ENCODE data around the gene ANKMY2.
A peak's percentile ranks its signal among the peaks of the same experiment; 100 is the strongest.
"Not testable (repeated sequence)": the region's sequence is repeated elsewhere in the genome, so short reads cannot be mapped to it uniquely, and the experiment has no call there.

The ANKMY2 gene

DNA sequence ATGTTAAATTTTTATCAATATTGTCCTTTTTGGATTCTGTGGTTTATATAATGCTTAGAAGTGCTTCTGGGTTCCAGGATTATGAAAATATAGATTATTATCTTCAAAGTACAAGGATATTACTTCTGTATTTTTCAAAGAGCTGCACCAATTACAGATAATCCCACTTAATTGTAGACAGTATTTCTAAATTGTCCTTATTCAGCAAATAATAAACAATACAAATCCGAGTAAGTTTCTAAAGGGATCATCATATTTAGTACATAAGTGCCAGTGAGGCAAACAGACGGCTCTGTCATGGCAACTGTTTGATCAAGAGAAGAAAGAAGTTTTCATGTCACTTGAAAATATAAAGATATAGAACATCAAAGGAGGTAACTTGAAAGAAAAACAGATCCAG, 19.2 kb downstream of the ANKMY2 start:
- no peak for DNase-seq

- no peak for DNase-seq
Observed at GRCh38 chr7:16619979-16620408, 25.6 kb downstream of the ANKMY2 start.

GRCh38 chr7:16616542-16616941, 29.0 kb downstream of the ANKMY2 start:
- DNase-seq, result no peak

- no peak for DNase-seq
Observed at GRCh38 chr7:16616122-16616521, 29.4 kb downstream of the ANKMY2 start.

- DNase-seq, result no peak
Observed at GRCh38 chr7:16615228-16615627, 30.3 kb downstream of the ANKMY2 start.

DNA sequence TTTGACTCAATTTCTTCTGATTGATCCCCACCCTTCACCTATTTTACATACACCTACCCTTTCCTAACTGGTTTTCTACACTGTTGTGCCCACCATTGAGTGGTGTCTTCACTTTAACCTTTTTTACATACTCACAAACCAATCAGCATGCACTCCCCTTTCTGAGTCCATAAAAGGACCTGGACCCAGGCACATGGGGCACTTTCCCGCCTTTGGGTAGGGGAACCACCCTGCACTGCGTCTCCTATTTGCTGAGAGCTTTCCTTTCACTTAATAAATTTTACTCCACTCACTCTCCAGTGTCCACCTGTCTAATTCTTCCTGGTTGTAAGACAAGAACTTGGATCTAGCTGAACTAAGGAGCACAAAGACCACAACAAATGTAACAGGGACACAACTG, 33.8 kb downstream of the ANKMY2 start:
- DNase-seq, result no peak

DNA sequence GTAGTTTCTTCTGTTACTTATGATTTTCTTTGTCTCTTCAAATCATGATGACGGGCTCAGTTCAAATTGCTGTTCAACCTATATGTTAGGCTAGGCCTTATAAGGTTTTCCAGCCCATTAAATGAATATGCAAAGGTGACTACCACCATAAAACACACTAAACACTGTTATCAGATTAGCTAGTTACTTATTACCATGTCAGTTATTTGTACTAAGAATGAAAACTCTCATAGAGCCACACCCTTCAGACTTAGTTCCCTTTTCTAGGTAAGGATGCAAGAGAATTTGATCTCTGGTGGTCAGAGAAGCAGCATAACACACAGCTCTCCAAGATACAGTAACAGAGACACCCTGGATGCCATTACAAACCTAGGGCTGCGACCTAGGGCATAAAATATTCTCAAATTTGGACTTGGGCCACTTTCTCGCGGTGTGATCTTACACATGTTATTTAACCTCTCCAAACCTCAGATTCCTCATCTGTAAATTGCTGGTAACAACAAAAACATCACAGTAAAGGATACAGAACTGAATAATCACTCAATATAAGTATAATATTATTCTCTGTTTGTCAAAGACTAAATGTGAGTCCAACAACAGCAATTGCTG, 35.6 kb downstream of the ANKMY2 start:
- no peak for DNase-seq

GRCh38 chr7:16606704-16607103, 38.9 kb downstream of the ANKMY2 start:
- no peak for DNase-seq

- DNase-seq, result no peak
Observed at GRCh38 chr7:16604054-16604453, 41.5 kb downstream of the ANKMY2 start.

- no peak for DNase-seq
Observed at GRCh38 chr7:16603633-16604032, 41.9 kb downstream of the ANKMY2 start.

DNA sequence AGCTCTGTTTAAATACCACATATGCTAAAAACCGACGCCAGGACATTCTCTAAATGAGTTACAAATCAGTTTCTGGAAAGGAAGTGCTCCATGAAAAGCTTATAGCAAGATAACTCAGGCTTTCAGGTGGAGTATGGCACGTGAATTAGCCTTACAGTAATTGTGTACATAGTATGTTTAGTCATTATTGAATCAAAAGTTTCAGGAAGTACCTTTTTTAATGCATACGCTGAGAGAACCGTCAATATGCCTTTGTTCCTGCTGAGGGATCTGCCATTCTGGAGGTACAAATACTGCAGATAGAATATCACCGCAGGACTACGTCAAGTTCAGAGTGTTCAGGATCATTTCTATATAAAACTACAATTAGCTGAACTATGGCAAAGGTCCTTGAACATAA, 45.7 kb downstream of the ANKMY2 start:
- no peak for DNase-seq

- DNase-seq, result no peak
Observed at GRCh38 chr7:16598015-16598414, 47.5 kb downstream of the ANKMY2 start.

GRCh38 chr7:16595596-16595995, 50.0 kb downstream of the ANKMY2 start:
- not testable (repeated sequence) for DNase-seq

- peak; percentile 28 for DNase-seq
Observed at GRCh38 chr7:16594676-16595075, 50.9 kb downstream of the ANKMY2 start.

- DNase-seq, result peak; percentile 57
Observed at GRCh38 chr7:16594061-16594460, 51.5 kb downstream of the ANKMY2 start.

- no peak for DNase-seq
Observed at GRCh38 chr7:16592395-16592794, 53.2 kb downstream of the ANKMY2 start.

DNA sequence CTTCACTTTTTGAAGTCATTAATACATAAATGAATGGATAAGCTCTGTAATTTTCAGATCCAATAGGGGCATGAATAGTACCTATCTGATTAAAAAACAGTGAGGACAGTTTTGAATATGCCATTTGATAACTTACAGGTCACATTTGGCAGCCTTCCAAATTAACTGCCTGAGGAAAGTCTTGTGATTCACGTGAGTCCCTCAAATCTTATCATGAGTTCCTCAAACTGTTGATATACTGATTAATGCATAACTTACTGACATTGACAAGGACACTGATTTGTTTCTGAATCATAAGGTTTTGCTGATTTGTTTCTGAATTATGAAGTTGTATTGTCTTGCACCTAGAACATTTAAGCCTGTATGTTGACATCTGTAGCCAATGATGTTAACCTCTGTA, 55.1 kb downstream of the ANKMY2 start:
- DNase-seq, result no peak

DNA sequence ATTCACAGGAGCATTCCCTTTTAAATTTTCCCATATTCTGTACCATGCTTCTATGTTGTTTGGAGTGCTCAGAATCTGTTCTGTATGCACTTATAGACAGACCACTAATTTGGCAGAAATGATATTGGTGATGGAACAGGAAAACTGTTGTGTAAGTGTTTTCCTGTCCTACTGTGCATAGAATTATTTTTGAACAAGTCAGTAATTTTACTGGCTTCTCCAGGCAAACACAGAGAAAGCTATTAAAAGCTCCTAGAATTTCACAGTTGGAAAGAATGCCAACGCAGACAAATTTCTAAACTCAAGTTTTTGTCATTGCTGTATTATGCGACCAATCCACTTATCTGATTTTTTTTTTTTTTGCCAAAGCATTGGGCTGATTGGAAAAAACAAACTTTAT, 55.7 kb downstream of the ANKMY2 start:
- peak; percentile 39 for DNase-seq

- DNase-seq, result no peak
Observed at GRCh38 chr7:16587790-16588189, 57.8 kb downstream of the ANKMY2 start.

DNA sequence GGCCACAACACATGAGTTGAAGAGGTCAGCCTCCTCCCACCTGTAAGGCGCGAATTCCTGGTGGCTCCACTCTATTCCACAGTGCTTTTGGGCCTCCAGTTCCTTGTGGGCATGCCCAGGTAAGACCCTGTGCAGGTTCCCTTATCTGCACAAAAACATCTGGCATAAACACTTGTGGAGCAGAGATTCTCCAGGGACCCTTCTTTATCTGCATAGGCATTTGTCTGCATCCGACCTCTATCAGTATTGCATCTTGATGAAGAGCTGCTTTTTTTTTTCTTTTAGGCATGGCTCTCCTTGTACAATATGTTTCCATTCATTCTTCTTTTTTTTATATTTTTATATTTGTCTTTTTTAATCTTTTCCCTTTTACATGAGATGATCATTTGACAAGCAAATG, 58.4 kb downstream of the ANKMY2 start:
- no peak for DNase-seq

DNA sequence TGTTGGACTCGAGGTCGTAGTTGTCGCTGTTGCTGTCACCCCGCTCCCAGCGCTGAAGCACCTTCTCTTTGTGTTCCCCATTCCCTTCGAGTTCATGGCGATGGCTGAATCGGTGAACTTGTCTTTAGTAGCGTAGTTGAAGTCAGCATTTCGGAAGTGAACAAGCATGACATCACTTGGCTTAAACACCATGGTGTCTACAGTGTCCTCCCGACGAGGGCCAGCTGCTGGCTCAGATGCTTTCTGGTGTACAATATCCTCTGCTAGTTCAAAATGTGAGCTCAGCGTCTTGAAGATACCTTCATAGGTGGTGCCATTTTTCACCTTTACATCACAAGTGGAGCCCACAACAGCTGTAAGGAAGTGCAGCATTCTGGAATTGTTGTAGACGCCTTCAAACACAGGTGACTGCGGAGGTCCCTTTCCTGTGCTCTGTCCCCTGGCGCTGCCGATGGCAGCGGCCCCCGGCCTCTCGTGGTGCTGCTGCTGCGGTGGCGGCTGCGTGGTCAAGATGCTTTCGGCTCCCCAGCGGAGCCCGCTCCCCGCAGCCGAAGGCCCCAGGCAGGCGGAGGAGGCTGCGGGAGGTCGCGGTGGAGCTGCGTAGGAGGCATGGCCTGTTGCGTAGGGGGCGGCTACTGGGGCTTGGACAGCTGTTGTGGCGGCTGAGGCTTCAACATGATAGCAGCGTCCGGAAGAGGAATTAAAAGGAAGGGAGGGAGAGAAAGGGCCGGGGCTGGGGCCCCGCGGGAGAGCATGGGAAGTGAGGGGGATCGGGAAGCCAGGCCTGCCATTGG, 59.3 kb downstream of the ANKMY2 start:
- DNase-seq, result no peak

GRCh38 chr7:16585540-16585939, 60.0 kb downstream of the ANKMY2 start:
- no peak for DNase-seq

DNA sequence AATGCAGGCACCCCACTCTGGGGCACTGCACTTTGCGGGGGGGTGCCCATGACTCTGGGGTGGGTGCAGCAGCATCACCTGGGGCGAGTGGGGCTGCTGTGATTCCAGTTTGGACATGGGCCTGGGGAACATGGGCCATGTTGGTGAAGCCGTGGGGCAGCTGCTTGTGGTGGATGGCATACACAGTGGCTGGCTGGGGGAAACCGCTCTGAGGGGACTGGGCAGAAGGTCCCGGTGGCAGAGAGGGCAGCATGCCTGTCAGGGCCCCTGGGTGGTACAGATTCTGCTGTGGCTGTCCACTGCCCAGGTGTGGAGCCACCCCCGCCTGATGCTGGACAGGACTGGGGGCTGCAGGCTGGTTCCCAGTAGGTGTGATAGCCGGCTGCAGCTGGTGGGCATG, 61.7 kb downstream of the ANKMY2 start:
- DNase-seq, result no peak

GRCh38 chr7:16581286-16581685, 64.3 kb downstream of the ANKMY2 start:
- DNase-seq, result no peak
